Neural progenitor cell (in vitro differentiated cells): Measurements from ENCODE around the gene LIMD2.

Experiments used
- CTCF ChIP-seq: fragments of 200-600 bp; sonication (generic); IDR thresholded peaks from 2 replicates; pipeline ENCODE4 v1.5.1; 2017; ENCODE audit warnings: antibody characterized with exemption, mild to moderate bottlenecking
- EZH2 ChIP-seq: fragments of 200-600 bp; sonication (generic); IDR thresholded peaks from 2 replicates; pipeline ENCODE4 v1.6.1; 2017; ENCODE audit warnings: antibody characterized with exemption, mild to moderate bottlenecking, moderate library complexity
- EZH2phosphoT487 ChIP-seq: fragments of 200-600 bp; sonication (generic); IDR thresholded peaks from 2 replicates; pipeline ENCODE4 v1.6.1; 2017; ENCODE audit warnings: antibody characterized with exemption

DNA sequence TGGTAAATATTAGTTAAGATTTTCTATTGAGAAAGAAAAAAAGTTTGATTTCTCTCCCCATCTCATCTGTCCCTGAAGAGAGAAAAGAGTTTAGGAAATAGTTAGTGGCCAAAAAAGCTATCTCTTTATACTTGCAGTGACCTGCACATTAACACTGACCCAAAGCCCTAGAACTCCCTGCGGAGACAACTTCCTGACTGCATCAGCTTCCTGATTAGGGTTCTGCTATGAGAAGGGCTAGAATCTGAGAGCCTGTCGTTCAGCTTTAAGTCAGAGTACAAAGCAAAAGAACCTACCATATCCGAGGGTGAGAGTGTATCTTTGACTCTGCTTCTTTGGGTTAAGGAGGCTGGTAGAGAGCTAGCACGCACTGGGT lies 24.7 kb downstream of the LIMD2 start:
- TF ChIP-seq CTCF (no peak), EZH2phosphoT487 (no peak), EZH2 (no peak)
